ENCODE measurements around the gene UPK1A. TPM values are rescaled to one million over a fixed set of nuclear protein-coding genes. Genes with fewer than 3 reads are reported as not detected.

The UPK1A gene
- total RNA-seq, 1 experiment from 2014 or later, result 0.69 TPM

DNA sequence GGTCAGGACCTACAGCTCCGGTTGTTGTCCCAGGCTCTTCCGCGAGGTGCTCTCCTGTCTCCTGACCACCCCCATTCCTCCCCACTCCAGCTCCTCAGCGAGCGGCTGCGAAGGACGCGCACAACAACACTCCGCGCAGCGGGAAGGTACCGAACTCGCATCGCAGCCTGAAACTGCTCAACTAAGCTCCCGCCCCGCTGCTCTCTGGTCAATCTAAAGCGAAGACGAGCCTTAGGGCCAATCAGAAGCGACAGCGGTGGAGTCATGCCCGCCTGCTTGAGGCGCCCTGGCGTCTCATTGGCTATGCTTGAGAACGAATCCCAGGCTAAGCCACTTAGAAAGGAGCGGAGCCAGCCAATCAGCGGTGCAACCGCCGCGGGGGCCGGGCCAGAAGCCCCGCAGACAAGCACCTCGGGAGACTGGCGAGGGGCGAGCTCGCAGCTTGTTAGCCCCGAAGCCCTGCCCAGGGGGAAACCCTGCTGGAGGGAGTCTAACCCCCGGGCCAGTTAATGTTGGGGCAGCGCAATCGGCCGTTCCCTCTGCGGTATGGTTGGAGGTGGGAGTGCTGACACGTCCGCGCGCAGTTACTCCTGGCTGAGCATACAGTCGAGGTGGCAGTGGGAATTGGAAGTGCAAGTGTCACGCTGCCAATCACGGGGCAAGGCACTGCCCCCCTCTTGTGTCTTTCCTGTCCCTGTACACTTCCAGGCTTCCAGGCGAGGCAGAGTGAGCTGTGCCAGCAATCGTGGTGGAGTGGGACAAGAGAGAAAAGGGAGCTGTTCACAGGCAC, 36.1 kb downstream of the UPK1A start:
- ATAC-seq (peak; percentile 100), DNase-seq (ENCODE audit: low read depth, low spot score) (peak; percentile 96)
- H3K4me2 ChIP-seq (ENCODE audit: low read length), result peak overlapping the region; percentile 94
- H3K9ac ChIP-seq (ENCODE audit: low read length), result peak overlapping the region; percentile 41; the same call in 1 of the 2 replicates
- no peaks in the 10 kb centered on the region for H3K36me3 ChIP-seq (ENCODE audit: control insufficient read depth in 1 of 2, insufficient read depth in 2 of 2, low read length in 2 of 2)
- peak overlapping the region; percentile 94 for H2AFZ ChIP-seq (ENCODE audit: low read depth, low read length, poor library complexity, severe bottlenecking)
- CTCF ChIA-PET, result interaction anchor here (0.7 to 2.2 kb wide), 5 partner anchors 8 to 229 kb away, joined by 3 to 10 read pairs (median 4); partner anchors contain the start of genes PSENEN and U2AF1L4
- POLR2A ChIA-PET, result interaction anchor here (0.7 to 1.3 kb wide), 6 partner anchors 41 to 117 kb away, joined by 3 to 4 read pairs (median 4); partner anchors contain the start of genes COX6B1, LIN37, PSENEN and U2AF1L4
- H3K4me1 ChIP-seq (ENCODE audit: control insufficient read depth in 1 of 2, insufficient read depth in 2 of 2, low read length in 2 of 2), result peaks cover 0 to 10% of the 10 kb centered on the region in 2 experiments; a peak in 2 of 4 replicates
- no peaks in the 10 kb centered on the region for H3K27me3 ChIP-seq (ENCODE audit: insufficient read depth, low read length)
- TF ChIP-seq POLR2AphosphoS5 (IDR thresholded peaks at IDR 0.05; ENCODE audit: low read depth, low read length), result peak; percentile 54
- peak; percentile 99 for TF ChIP-seq SP1 (IDR thresholded peaks at IDR 0.05; ENCODE audit: low read depth)
- no peak for TF ChIP-seq ZFX (IDR thresholded peaks at IDR 0.05)
- intact Hi-C loops (cut with micrococcal nuclease), result no loop called here
- H3K79me2 ChIP-seq (ENCODE audit: insufficient read depth, low read length), result no peaks in the 10 kb centered on the region
- no peak overlapping the region for H3K27ac ChIP-seq (ENCODE audit: low read depth, low read length)
- H3K9me2 ChIP-seq (ENCODE audit: insufficient read depth), result no peaks in the 10 kb centered on the region
- H4K20me1 ChIP-seq (ENCODE audit: insufficient read depth), result no peaks in the 10 kb centered on the region
- no TSS peak for BruUV-seq (replicated peaks)
- RAD21 ChIA-PET (ENCODE audit: low non-redundant PET in 1 of 2, low total read pairs in 2 of 2, uncharacterized antibody in 2 of 2, unreplicated experiment in 2 of 2), result no interaction called here
- H3K9me3 ChIP-seq (ENCODE audit: control insufficient read depth in 1 of 2, insufficient read depth in 1 of 2, low read depth in 1 of 2, low read length in 2 of 2), result no peaks in the 10 kb centered on the region
- H3K4me3 ChIP-seq (replicated peaks in 1 of 2; ENCODE audit: low read depth in 1 of 2, low read length in 2 of 2), result peak overlapping the region; percentile 40 to 59

DNA sequence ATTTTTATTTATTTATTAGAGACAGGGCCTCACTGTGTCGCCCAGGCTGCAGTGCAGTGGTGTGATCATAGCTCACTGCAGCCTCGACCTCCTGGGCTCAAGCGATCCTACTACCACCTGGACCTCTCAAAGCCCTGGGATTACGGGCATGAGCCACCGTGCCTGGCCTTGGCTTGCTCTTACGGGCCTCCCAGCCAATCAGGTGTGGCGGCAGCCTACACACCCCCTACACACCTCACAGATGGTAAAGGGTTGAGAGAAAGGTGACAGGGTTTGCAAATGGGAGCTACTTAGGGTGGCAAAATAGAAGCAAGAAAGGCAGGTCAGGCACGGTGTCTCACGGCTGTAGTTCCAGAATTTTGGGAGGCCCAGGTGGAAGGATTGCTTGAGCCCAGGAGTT, 37.0 kb downstream of the UPK1A start:
- no peaks in the 10 kb centered on the region for H3K36me3 ChIP-seq (ENCODE audit: control insufficient read depth in 1 of 2, insufficient read depth in 2 of 2, low read length in 2 of 2)
- no peak overlapping the region for H2AFZ ChIP-seq (ENCODE audit: low read depth, low read length, poor library complexity, severe bottlenecking)
- H3K9ac ChIP-seq (ENCODE audit: low read length), result no peak overlapping the region
- no peaks in the 10 kb centered on the region for H3K79me2 ChIP-seq (ENCODE audit: insufficient read depth, low read length)
- H3K4me3 ChIP-seq (replicated peaks in 1 of 2; ENCODE audit: low read depth in 1 of 2, low read length in 2 of 2), result no peak overlapping the region
- no peak for DNase-seq (ENCODE audit: low read depth, low spot score)
- no TSS peak for BruUV-seq (replicated peaks)
- H3K27me3 ChIP-seq (ENCODE audit: insufficient read depth, low read length), result no peaks in the 10 kb centered on the region
- no peaks in the 10 kb centered on the region for H3K9me3 ChIP-seq (ENCODE audit: control insufficient read depth in 1 of 2, insufficient read depth in 1 of 2, low read depth in 1 of 2, low read length in 2 of 2)
- peaks cover 0 to 10% of the 10 kb centered on the region in 2 experiments; a peak in 2 of 4 replicates for H3K4me1 ChIP-seq (ENCODE audit: control insufficient read depth in 1 of 2, insufficient read depth in 2 of 2, low read length in 2 of 2)
- ATAC-seq, result no peak
- TF ChIP-seq SP1 (IDR thresholded peaks at IDR 0.05; ENCODE audit: low read depth) (no peak), EZH2phosphoT487 (IDR thresholded peaks at IDR 0.05; ENCODE audit: borderline replicate concordance) (no peak)
- H3K9me2 ChIP-seq (ENCODE audit: insufficient read depth), result no peaks in the 10 kb centered on the region
- ChIA-PET CTCF (interaction anchor here (0.6 to 2.2 kb wide), 3 partner anchors 9 to 347 kb away, joined by 4 to 10 read pairs (median 5); no protein-coding TSS in a partner anchor), POLR2A (interaction anchor here (1.3 kb wide), 1 partner anchor 55 kb away, joined by 4 read pairs; the partner anchor contains the start of gene COX6B1), RAD21 (ENCODE audit: low non-redundant PET in 1 of 2, low total read pairs in 2 of 2, uncharacterized antibody in 2 of 2, unreplicated experiment in 2 of 2) (no interaction called here)
- H3K4me2 ChIP-seq (ENCODE audit: low read length), result no peak overlapping the region
- no peak overlapping the region for H3K27ac ChIP-seq (ENCODE audit: low read depth, low read length)
- H4K20me1 ChIP-seq (ENCODE audit: insufficient read depth), result no peaks in the 10 kb centered on the region
- intact Hi-C loops (cut with micrococcal nuclease), result no loop called here

Measured in HCT116 (cell line).